Esophagus (tissue), 2 donors: ENCODE data around the gene LRRC3. TPM values are rescaled to one million over a fixed set of nuclear protein-coding genes. Genes with fewer than 3 reads are reported as not detected.

Experiments
- H3K27ac ChIP-seq, 2 donors: one replicate each; pipeline ENCODE4 v1.5.1; 2013; ENCODE audit warnings: low read depth in 2 of 2, mild to moderate bottlenecking in 2 of 2, inconsistent platforms in 1 of 2, low read length in 1 of 2, moderate library complexity in 1 of 2
- H3K27me3 ChIP-seq, 2 donors: one replicate each; pipeline ENCODE4 v1.6.1; 2013; ENCODE audit warnings: low read length in 2 of 2, control low read depth in 1 of 2, mild to moderate bottlenecking in 1 of 2; ENCODE audit not compliant: insufficient read depth in 2 of 2, control insufficient read depth in 1 of 2
- H3K36me3 ChIP-seq, 2 donors: one replicate each; pipeline ENCODE4 v1.6.1; 2013; ENCODE audit warnings: low read length in 1 of 2; ENCODE audit not compliant: control insufficient read depth in 2 of 2, insufficient read depth in 2 of 2
- H3K4me1 ChIP-seq, 2 donors: one replicate each; pipeline ENCODE4 v1.6.1; 2013; ENCODE audit warnings: low read length in 1 of 2; ENCODE audit not compliant: control insufficient read depth in 2 of 2, insufficient read depth in 2 of 2
- H3K4me3 ChIP-seq, 2 donors: one replicate each; pipeline ENCODE4 v1.5.1; 2013; ENCODE audit warnings: low read length in 2 of 2, mild to moderate bottlenecking in 2 of 2, low read depth in 1 of 2, moderate library complexity in 1 of 2
- H3K9me3 ChIP-seq, 2 donors: one replicate each; pipeline ENCODE4 v1.6.1; 2013; ENCODE audit warnings: mild to moderate bottlenecking in 2 of 2, low read depth in 1 of 2, low read length in 1 of 2, moderate library complexity in 1 of 2; ENCODE audit not compliant: control insufficient read depth in 2 of 2, insufficient read depth in 1 of 2
- WGBS, 2 donors: extraction: QIAGEN DNeasy Blood & Tissue Kit; methylation state at CpG; one replicate each; pipeline ENCODE4 v1.1.7; 2013; 5-methylcytosine and 5-hydroxymethylcytosine counted together
- polyA plus RNA-seq, 2 donors: library from polyadenylated mRNA; stranded (reverse); fragments of 200-250 nt; gene quantifications; one replicate each; pipeline ENCODE4 v1.2.3, GENCODE V29; 2013
- donor health status: healthy with polysubstance abuse.
- donor health status: Bipolar disorder and iron deficiency.

The LRRC3 gene, protein sequence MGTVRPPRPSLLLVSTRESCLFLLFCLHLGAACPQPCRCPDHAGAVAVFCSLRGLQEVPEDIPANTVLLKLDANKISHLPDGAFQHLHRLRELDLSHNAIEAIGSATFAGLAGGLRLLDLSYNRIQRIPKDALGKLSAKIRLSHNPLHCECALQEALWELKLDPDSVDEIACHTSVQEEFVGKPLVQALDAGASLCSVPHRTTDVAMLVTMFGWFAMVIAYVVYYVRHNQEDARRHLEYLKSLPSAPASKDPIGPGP
- under 1 TPM; 0.63 to 0.93 TPM for polyA plus RNA-seq

DNA sequence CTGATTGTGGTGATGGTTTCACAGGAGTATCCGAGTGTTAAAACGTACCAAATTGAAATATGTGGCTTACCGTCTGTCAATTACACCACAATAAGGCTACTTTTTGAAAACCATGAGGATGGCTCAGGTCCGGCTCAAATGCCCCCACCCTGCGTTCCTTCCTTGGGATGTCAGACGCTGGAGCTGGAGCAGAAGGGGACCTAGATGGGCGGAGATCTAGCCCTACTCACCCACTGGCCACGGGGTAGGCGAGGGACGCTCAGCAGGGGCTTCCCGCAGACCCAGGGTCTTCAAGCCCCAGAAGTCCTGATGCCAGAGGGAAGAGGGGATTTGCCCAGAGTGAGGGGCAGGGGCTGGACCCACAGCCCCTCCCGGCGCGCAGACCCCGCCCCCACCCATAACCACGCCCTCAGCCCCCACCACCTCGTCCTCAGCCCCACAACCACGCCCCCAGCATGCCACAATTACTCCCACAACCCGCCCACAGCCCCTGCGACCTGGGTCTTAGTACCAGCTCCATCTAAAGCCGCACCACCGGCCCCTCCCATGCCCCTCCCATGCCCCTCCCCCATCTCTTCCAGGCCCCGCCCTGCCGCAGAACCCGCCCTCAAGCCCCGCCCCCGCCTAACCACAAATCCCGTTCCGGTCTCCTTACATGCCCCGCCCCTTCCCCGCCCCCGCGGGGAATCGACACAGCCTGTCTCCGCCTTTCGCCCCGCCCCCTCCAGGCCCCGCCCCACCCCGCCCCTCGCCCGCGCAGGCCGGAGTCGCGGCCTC, at the start of gene LRRC3:
Gene LRRC3 (plus strand): TSS at position 764 of the 777 bp plus-strand sequence. CDS start 1,135 bp downstream, outside the sequence.
- Histone ChIP-seq H3K9me3 (peaks cover 0 to 7% of the 10 kb centered on the region in 2 donors), H3K4me3 (peak within 1 kb of the TSS; percentile 49 to 70), H3K27me3 (no peaks in the 10 kb centered on the region), H3K4me1 (peaks cover 0 to 2% of the 10 kb centered on the region in 2 donors), H3K36me3 (no peaks in the 10 kb centered on the region), H3K27ac (no peak within 1 kb of the TSS)
- 6 to 8% methylated on average over 44 to 45 of the region's 45 CpGs for WGBS, 2 donors

GRCh38 chr21:44405948-44406872, 49.1 kb upstream of the LRRC3 start:
- 88 to 90% methylated on average over 37 of the region's 37 CpGs for WGBS, 2 donors
- Histone ChIP-seq H3K4me3 (no peak overlapping the region), H3K27ac (no peak overlapping the region), H3K4me1 (no peaks in the 10 kb centered on the region), H3K27me3 (no peaks in the 10 kb centered on the region), H3K9me3 (peaks cover 0 to 3% of the 10 kb centered on the region in 2 donors), H3K36me3 (peaks cover 0 to 2% of the 10 kb centered on the region in 2 donors)

GRCh38 chr21:44406953-44407352, 48.4 kb upstream of the LRRC3 start:
- H3K4me1 ChIP-seq: no peaks in the 10 kb centered on the region
- H3K4me3 ChIP-seq: no peak overlapping the region
- no peaks in the 10 kb centered on the region for H3K27me3 ChIP-seq
- H3K9me3 ChIP-seq: peaks cover 0 to 3% of the 10 kb centered on the region in 2 donors
- no peak overlapping the region for H3K27ac ChIP-seq
- WGBS, 2 donors: 81 to 87% methylated on average over 8 of the region's 8 CpGs
- no peaks in the 10 kb centered on the region for H3K36me3 ChIP-seq

DNA sequence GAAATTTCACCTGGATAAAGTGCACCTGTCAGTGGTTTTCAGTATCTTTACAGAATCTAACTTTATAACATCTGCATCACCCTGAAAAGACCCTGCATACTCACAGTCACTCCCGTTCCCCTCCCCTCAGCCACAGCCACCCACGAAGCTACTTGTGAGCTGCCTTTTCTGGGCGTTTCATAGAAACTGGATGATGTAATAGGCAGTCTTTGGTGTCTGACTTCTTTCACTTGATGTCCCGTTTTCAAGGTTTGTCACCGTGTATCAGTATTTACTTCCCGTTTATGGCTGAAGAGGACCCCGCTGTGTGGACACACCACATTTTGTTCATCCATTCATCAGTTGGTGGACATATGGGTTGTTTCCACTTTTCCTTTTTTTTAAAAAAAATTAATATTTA, 47.8 kb upstream of the LRRC3 start:
- Histone ChIP-seq H3K27ac (no peak overlapping the region), H3K36me3 (no peaks in the 10 kb centered on the region), H3K4me3 (no peak overlapping the region), H3K27me3 (no peaks in the 10 kb centered on the region), H3K4me1 (no peaks in the 10 kb centered on the region), H3K9me3 (peaks cover 0 to 3% of the 10 kb centered on the region in 2 donors)
- 77% methylated on average over 7 of the region's 7 CpGs for WGBS, 2 donors

DNA sequence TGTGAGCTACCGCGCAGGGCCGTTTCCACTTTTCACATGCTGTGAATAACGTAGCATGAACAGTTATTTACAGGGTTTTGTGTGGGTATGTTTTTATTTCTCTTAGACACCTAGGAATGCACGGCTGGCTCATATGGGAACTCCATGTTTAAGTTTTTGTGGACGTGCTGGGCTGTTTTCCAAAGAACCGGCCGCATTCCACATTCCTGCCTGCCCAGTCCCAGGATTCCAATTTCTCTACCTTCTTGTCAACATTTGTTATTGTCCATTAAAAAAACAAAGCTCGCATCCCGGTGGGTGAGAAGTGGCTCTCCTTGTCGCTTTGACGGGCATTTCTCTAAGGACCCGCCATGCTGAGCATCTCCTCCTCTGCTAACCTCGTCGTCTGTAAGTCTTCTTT, 47.1 kb upstream of the LRRC3 start:
- H3K36me3 ChIP-seq: no peaks in the 10 kb centered on the region
- no peak overlapping the region for H3K4me3 ChIP-seq
- H3K27me3 ChIP-seq: no peaks in the 10 kb centered on the region
- H3K27ac ChIP-seq: no peak overlapping the region
- 88% methylated on average over 15 of the region's 15 CpGs for WGBS, 2 donors
- peaks cover 0 to 3% of the 10 kb centered on the region in 2 donors for H3K9me3 ChIP-seq
- no peaks in the 10 kb centered on the region for H3K4me1 ChIP-seq

DNA sequence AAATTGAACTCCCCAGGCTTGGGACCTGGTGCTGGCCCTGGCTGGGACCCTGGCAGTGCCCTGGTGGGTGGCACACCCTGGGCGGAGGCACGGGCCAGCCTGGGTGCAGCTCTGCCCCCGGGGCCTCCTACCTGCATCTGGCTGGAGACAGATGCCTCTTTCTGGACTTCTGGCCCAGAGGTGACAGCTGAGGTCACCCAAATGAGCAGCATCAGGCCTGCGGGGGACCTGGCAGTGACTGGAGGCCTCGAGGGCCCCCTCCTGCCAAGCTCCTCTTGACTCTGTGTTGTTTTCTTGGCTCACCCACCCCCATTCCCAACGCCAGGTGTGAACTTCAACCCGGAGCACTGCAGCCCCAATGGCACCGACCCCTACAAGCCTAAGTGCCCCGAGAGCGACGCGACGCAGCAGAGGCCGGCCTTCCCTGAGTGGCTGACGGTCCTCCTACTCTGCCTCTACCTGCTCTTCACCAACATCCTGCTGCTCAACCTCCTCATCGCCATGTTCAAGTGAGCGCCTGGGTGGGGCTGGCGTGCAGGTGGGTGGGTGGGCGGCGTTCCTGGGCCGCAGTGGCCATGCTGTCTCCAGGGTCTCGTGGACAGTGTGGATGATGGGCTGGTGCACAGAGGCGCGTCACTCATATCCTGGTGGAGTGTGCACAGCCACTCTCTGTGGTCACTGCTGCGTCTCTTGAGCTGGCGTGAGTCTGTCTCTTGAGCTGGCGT, 41.6 kb upstream of the LRRC3 start:
- Histone ChIP-seq H3K27me3 (peaks cover 0 to 2% of the 10 kb centered on the region in 2 donors), H3K36me3 (peaks cover 0 to 2% of the 10 kb centered on the region in 2 donors), H3K27ac (no peak overlapping the region), H3K9me3 (peaks cover 0 to 13% of the 10 kb centered on the region in 2 donors), H3K4me3 (no peak overlapping the region), H3K4me1 (no peaks in the 10 kb centered on the region)
- WGBS, 2 donors: 93 to 94% methylated on average over 26 to 27 of the region's 27 CpGs

DNA sequence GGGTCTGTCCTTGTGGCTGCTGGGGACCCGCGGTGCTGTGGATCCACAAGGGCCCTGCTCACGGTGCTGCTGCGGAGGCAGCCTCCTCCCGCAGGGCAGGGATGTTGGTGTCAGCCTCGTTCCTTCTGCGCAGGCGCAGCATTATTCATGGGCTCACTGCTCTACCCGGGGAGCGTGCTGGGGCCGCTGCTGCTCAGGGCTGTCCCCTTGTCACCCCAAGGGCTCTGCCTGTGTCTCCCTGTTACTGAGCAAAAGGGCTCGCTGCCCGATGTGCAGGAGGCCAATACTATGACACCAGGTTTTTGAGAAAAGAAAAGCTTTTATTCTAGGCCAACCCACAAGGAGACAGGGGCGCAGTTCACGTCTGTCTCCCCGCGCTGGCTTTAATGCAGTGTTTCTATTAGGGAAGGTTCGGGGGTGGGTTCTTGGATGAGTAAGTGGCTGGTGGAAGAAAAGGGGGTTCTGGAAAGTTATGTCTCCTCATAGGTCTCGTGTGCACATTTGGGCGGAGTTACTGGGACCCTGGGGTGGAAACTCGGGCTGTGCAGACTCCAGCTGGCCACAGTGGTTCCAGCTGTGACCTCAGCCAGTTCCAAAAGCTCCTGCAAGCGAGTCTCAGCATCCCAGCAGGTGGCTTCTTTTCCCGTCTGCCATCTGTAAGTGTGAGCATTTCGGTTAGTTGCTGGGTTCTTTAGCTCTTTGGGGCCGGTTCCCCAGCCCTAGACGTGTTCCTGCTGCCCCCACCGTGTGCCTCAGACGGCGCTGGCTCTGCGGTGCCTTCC, 40.8 kb upstream of the LRRC3 start:
- Histone ChIP-seq H3K27ac (no peak overlapping the region), H3K36me3 (peaks cover 0 to 2% of the 10 kb centered on the region in 2 donors), H3K4me3 (no peak overlapping the region), H3K27me3 (peaks cover 0 to 2% of the 10 kb centered on the region in 2 donors), H3K9me3 (peaks cover 0 to 11% of the 10 kb centered on the region in 2 donors), H3K4me1 (no peaks in the 10 kb centered on the region)
- 84 to 88% methylated on average over 30 of the region's 30 CpGs for WGBS, 2 donors

DNA sequence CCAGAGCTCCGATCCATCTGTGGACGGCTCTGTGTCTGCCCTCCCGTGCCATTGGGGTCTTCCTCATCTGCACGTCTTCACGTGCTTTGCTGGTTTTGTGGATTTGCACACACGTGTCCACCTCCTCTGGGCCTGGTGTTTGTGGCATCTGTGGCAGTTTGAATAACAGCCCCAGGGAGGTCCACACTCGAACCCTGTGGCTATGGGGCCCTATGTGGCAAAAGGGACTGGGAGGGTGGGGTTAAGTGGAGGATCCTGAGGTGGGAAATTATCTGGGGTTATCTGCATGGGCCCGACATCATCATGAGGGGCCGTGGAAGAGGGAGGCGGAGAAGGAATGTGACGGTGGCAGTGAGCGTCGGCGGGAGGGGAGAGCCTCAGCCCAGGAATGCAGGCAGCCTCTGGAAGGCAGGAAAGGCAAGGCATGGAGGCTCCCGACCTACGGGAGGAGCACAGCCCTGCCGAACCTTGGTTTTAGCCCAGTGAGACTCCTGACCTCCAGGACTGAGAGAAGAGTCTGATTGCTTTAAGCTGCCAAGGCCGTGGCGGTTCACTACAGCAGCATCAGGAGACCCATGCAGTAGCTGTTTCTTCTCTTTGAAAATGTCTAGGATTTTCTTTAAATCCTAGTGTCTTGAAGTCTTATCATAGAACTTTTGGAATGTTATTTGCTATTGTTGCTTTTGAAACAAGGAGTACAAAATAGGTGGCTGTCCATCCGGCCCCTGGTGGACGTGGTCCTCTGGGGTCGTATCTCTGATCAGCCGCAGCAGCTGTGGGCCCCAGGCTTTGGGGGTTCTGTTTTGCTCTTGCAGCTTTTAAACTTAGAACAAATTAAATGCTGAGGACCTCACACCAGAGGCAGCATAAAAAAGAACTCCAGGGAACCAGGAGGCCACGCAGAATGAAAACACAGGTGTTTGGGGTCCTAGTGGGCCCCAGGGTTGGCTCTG, 40.0 kb upstream of the LRRC3 start:
- peaks cover 0 to 2% of the 10 kb centered on the region in 2 donors for H3K36me3 ChIP-seq
- no peak overlapping the region for H3K4me3 ChIP-seq
- H3K27me3 ChIP-seq: peaks cover 0 to 2% of the 10 kb centered on the region in 2 donors
- peaks cover 0 to 14% of the 10 kb centered on the region in 2 donors for H3K9me3 ChIP-seq
- no peak overlapping the region for H3K27ac ChIP-seq
- no peaks in the 10 kb centered on the region for H3K4me1 ChIP-seq
- 69 to 70% methylated on average over 24 of the region's 24 CpGs for WGBS, 2 donors
